Occipital lobe (tissue), 2 donors: ENCODE results near the gene MSANTD7. TPM values are rescaled to one million over a fixed set of nuclear protein-coding genes. Genes with fewer than 3 reads are reported as not detected.
"Not testable (repeated sequence)": the region's sequence is repeated elsewhere in the genome, so short reads cannot be mapped to it uniquely, and the experiment has no call there.

Source experiments
- DNase-seq: peaks from one replicate; lab custom pipeline; 2025; lab: John Stamatoyannopoulos, UW
- total RNA-seq: library from RNA; depleted of rRNA; stranded (reverse); fragments of >200 nt; gene quantifications from one replicate; pipeline ENCODE4 v1.2.3, GENCODE V29; 2014

The MSANTD7 gene
- total RNA-seq, 1 donor from 2014 or later, result 34.3 TPM

GRCh38 chr10:14837003-14837756, 926 bp upstream of the MSANTD7 start:
- DNase-seq, result no peak

GRCh38 chr10:14838582-14839304, 637 bp downstream of the MSANTD7 start:
- no peak for DNase-seq

DNA sequence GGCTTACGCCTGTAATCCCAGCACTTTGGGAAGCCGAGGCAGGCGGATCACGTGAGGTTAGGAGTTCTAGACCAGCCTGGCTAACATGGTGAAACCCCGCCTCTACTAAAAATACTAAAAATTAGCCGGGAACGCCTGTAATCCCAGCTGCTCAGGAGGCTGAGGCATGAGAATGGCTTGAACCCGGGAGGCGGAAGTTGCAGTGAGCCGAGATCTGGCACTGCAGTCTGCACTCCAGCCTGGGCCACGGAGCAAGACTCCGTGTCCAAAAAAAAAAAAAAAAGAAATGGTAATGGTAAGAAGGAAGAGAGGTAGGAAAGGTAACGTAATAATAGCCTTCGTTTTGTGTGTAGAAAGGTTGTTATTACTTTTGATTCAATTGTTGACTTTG, 1.2 kb downstream of the MSANTD7 start:
- no peak for DNase-seq

- DNase-seq, result no peak
These were observed 2.1 kb downstream of the MSANTD7 start for GRCh38 chr10:14840178-14840577.

DNA sequence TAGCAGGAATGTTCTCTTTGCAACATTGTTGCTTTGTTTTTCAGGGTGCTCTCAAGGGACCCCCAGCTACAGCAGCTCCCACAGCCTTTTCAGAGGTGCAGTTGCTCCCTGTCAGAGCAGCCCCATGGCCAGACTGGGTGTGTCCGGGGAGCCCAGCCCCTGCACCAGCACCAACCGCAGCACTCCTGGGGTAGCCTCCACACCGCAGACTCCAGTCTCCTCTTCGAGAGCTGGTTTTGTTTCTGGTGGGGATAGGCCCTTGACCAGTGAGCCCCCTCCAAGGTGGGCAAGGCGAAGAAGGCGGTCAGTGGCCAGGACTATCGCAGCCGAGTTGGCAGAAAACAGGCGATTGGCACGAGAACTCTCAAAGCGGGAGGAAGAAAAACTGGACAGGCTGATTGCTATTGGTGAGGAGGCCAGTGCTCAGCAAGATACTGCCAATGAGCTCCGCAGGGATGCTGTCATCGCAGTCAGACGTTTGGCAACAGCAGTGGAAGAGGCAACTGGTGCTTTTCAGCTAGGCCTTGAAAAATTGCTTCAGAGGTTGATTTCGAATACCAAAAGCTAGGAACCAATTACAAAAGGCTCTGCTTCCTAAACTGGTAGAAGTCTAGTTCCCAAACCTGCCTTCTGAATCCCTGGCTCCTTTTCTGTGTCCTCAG, 5.4 kb downstream of the MSANTD7 start:
- no peak for DNase-seq

DNA sequence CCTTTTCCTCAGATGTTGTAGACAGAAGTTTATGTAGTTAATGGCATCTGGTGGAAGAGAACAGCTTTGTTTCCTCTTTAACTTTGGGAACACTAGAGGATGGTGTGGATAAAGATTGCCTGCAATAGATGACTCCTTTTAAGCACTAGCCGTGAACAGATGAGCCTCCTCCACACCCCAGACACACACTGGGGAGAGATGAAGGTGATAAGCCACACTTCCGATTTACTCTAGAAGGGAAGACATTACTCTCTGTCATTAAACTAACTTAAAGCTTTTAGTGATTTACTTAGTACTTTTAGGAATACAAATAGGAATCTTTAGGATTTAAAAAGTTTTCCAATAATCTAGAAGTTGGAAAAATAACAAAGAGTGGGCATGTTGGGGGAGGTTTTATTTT, 6.8 kb downstream of the MSANTD7 start:
- DNase-seq, result no peak

GRCh38 chr10:14852236-14852635, 14.1 kb downstream of the MSANTD7 start:
- no peak for DNase-seq

DNA sequence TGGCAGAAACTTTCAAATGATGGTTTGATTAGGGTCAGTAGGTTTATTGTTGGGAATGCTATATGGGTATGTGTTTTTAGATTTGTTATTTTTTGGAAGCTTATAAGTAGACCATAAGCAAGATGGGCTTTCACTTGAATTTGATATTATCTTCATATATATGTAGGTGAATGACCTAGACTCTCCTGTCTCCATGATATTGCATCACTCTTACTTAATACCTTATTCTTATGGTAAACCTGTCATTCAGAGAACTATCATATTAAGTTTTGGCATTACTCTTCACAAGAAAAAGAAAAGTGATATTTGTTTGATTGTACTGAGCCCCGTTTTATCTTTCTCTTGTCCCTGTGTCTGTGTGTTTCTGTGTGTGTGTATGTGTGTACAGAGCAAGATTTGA, 17.3 kb downstream of the MSANTD7 start:
- DNase-seq, result no peak

DNA sequence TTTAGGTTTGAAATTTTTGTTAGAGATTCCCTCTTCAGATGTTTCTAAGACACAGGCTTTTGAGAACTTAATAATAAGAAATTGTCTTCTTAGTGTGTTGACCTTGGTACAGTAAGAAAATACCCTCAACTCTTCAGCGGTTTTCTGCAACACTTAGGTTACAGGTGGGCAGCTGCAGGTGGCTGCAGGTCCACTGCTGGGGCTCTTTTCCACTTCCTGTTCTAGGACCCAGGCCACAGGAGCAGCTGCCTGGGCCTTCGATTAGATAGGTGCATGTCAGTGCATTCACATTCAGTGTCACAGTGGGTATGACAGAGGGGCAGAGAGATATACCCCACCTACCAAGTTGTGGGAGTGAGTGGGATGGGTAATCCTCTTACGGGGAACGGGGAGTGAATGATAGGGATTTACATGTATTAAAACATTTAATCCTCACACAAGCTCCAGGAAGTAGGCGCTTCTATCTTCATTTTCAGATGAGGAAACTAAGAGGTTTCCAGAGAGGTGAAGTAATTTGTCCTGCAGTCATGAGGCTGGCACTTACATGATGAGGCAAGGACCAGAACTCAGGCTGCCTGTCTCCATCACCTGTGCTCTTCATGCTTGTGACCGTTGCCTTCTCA, 20.3 kb downstream of the MSANTD7 start:
- no peak for DNase-seq

DNA sequence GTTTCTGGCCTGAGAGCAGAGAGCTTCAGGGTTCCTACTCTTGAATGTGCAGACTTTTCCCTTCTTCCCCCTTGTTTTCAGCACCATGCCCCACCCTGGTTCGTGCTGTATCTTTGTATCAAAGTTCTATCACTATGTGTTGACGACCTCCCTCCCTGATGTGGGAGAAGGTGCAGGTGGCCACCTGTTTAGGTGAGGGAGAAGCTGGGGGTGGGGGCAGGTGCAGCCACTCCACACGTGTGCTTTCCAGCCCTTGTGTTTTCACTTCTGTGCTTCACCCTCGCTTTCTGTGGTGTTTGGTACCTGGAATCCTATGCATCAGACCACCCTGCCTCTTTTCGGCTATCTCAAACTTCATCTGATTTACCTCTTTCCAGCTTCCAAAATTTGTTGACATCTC, 20.9 kb downstream of the MSANTD7 start:
- DNase-seq, result no peak

- DNase-seq, result no peak
These were observed 21.7 kb downstream of the MSANTD7 start for GRCh38 chr10:14859775-14860174.

GRCh38 chr10:14860791-14861190, 22.7 kb downstream of the MSANTD7 start:
- no peak for DNase-seq

DNA sequence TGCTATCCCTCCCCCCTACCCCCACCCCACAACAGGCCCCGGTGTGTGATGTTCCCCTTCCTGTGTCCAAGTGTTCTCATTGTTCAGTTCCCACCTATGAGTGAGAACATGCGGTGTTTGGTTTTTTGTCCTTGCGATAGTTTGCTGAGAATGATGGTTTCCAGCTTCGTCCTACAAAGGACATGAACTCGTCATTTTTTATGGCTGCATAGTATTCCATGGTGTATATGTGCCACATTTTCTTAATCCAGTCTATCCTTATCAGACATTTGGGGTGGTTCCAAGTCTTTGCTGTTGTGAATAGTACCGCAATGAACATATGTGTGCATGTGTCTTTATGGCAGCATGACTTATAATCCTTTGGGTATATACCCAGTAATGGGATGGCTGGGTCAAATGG, 26.4 kb downstream of the MSANTD7 start:
- DNase-seq, result not testable (repeated sequence)

DNA sequence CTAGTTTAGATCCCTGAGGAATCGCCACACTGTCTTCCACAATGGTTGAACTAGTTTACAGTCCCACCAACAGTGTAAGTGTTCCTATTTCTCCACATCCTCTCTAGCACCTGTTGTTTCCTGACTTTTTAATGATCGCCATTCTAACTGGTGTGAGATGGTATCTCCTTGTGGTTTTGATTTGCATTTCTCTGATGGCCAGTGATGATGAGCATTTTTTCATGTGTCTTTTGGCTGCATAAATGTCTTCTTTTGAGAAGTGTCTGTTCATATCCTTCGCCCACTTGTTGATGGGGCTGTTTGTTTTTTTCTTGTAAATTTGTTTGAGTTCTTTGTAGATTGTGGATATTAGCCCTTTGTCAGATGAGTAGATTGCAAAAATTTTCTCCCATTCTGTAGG, 26.8 kb downstream of the MSANTD7 start:
- DNase-seq, result not testable (repeated sequence)

DNA sequence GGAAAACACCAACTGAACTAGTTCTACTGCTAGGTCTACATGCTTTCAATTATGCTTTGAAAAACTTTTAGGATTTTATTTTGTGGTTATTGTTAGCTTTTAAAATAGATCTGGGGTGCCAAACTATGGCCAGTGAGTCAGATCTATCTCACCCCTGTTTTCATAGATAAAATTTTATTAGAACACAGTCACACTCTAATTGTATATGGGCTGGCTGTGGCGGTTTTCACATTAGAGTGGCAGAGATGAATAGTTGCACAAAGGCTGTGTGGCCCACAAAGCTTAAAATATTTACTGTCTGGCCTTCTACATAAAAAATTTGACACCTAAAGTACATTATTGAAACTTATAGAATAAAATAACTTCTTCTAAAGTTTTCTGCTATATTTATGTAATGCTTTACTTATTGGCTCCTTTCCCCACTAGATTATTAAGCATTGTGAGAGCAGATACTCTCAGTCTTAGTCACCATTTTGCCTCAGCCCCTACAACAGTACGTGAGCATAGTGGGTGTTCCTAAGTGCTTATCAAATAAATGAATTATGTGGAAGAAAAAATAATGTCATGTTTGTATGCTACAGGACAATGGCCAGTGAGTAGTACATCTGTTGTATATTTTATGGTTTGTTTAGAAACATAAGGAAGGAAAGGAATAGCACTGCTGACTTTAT, 35.1 kb downstream of the MSANTD7 start:
- no peak for DNase-seq

DNA sequence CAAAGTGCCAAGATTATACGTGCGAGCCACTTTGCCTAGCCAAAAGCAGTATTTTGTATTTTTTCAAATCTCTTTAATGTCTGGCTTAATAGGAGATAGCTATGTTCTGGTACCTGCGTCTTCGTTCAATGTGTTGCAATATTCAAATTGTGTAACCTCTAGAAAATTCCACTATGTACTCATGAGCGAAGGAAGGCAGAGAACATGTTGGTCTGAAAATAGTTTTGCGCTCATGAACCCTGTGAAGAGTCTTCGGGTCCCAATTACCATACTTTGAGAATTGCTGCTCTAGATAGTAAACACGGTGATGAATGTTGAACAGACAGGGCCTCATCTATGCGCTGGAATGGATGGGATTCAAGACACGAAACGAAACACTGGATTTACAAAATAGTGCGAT, 37.8 kb downstream of the MSANTD7 start:
- no peak for DNase-seq

DNA sequence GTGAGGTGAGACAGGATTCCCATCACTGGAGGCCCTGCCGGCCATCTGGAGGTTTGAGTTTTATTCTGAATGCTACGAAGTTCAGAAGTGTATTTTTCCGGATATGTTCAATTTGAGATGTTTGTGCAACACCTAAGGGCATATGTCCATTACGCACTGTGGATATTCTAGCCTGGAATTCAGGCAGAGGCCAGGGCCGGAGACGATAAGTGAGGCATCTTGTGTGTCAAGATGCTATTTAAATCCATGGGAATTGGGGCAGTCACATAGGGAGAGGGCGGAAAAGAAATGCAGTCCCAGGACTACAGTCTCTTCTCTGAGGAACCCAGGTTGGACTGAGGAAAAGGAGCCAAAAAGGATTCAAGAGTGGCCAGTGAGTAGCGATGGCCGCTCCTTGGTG, 38.7 kb downstream of the MSANTD7 start:
- no peak for DNase-seq

- DNase-seq, result peak; percentile 94
These were observed 40.4 kb downstream of the MSANTD7 start, which contains the start of gene SUV39H2 for GRCh38 chr10:14878266-14879123. TSS of gene SUV39H2 (plus strand) at chr10:14878866. CDS start at chr10:14878889, 23 bp downstream.

- DNase-seq, result no peak
These were observed 41.2 kb downstream of the MSANTD7 start for GRCh38 chr10:14879124-14879927.

DNA sequence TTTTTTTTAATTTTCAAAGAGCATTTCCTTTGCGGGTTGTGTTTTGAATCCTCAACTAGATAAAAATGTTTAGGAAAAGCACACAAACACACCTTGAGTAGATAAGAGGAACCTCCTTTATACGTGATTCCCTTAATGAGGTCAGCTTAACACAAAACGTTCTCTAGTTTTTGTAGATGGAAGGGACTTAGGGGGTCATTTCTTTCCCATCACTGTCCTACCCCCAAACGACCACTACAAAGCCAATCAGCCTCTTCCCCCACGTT, 41.8 kb downstream of the MSANTD7 start:
- no peak for DNase-seq
